ENCODE results near the gene C19orf12.

C19orf12 gene

DNA sequence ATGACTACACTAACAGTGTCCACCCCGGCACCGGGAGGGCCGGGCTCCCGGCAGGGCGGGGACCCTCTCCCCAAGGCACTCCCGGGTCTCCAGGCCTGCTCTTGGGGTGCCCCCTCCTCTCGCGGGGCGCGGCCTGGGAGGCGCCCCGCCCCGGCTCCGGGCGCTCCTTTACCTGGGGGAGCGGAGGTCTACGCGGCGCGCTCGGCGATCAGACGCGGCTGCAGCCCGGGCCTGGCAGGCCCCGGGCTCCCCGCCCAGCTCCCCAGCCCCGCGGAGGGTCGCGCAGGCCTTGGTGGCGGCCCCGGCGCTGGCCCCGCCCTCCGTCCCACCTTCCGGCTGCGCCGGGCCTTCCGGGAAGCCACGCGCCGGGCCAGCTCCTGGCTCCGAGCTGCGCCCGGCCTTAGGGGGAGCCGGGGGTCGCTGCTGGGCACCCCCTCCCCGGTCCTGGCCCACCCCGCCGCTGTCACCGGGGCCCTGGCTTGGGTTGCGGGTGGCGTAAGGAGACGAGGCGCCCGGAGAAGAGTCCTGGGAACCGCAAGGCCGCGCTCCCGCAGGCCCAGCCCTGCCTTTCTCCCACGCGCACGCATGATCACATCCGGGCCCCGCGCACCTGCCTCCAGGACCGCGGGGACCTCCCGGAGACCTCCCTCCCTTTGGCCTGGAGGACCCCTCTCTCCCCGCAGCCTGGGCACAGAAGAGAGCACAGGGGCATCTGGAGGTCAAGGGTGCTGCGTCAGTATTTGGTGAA, at the start of gene C19orf12:
C19orf12 (minus strand) TSS at position 309 of the 748 bp plus-strand sequence. CDS start 6,848 bp downstream, outside the sequence.
- Histone ChIP-seq H3K9ac (ENCODE audit: low read depth, low read length) (peak within 1 kb of the TSS; percentile 89), H4K20me1 (ENCODE audit: insufficient read depth, low read length) (no peaks in the 10 kb centered on the region), H3K9me3 (ENCODE audit: insufficient read depth, low read length, severe bottlenecking) (no peaks in the 10 kb centered on the region), H3K27ac (ENCODE audit: low read length) (peak within 1 kb of the TSS; percentile 84), H2AFZ (ENCODE audit: low read depth, low read length) (peak within 1 kb of the TSS; percentile 71), H3K36me3 (ENCODE audit: insufficient read depth, low read length) (peaks cover 3% of the 10 kb centered on the region; the same call in 1 of the 2 replicates), H3K4me2 (ENCODE audit: insufficient read depth, low read length) (peak within 1 kb of the TSS; percentile 71), H3K4me3 (ENCODE audit: low read depth in 1 of 2, low read length in 2 of 2) (peak within 1 kb of the TSS; percentile 57 to 100), H3K27me3 (ENCODE audit: insufficient read depth, low read length, poor library complexity) (no peaks in the 10 kb centered on the region), H3K79me2 (ENCODE audit: insufficient read depth, low read length) (peaks cover 51% of the 10 kb centered on the region), H3K4me1 (ENCODE audit: insufficient read depth, low read length) (peaks cover 37% of the 10 kb centered on the region)
- ATAC-seq (ENCODE audit: insufficient read depth, low read depth) (peak; percentile 78), DNase-seq (peak; percentile 70)
- TF ChIP-seq, protein P1, sequence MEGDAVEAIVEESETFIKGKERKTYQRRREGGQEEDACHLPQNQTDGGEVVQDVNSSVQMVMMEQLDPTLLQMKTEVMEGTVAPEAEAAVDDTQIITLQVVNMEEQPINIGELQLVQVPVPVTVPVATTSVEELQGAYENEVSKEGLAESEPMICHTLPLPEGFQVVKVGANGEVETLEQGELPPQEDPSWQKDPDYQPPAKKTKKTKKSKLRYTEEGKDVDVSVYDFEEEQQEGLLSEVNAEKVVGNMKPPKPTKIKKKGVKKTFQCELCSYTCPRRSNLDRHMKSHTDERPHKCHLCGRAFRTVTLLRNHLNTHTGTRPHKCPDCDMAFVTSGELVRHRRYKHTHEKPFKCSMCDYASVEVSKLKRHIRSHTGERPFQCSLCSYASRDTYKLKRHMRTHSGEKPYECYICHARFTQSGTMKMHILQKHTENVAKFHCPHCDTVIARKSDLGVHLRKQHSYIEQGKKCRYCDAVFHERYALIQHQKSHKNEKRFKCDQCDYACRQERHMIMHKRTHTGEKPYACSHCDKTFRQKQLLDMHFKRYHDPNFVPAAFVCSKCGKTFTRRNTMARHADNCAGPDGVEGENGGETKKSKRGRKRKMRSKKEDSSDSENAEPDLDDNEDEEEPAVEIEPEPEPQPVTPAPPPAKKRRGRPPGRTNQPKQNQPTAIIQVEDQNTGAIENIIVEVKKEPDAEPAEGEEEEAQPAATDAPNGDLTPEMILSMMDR (IDR thresholded peaks at IDR 0.05; ENCODE audit: borderline replicate concordance, extremely low read depth, low read length, poor library complexity, severe bottlenecking) = no peak
- TF ChIP-seq EZH2 (IDR thresholded peaks at IDR 0.05; ENCODE audit: borderline replicate concordance, low read depth, low read length, severe bottlenecking) = no peak

DNA sequence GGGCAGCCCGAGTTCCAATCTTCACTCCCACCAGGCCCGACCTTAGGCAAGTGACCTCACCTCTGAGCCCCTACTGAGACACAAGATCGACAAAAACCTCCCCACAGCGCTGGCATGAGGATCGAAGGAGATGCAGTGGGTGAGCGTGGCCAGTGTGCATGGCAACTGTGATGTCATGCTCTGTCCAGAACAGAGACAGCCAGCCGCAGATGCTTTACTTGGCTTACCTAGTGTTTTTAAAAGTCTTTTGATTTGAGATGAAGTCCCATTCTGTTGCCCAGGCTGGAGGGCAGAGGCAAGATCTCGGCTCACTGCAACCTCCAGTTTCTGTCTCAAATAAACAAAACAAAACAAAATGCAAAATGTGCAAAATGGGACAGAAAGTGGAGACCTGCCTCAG, 49.3 kb upstream of the C19orf12 start:
- ATAC-seq (ENCODE audit: insufficient read depth, low read depth) (no peak), DNase-seq (no peak)
- peaks cover 3% of the 10 kb centered on the region; the same call in 1 of the 2 replicates for H4K20me1 ChIP-seq (ENCODE audit: insufficient read depth, low read length)
- TF ChIP-seq, protein P1 (IDR thresholded peaks at IDR 0.05; ENCODE audit: borderline replicate concordance, extremely low read depth, low read length, poor library complexity, severe bottlenecking) = no peak
- TF ChIP-seq EZH2 (IDR thresholded peaks at IDR 0.05; ENCODE audit: borderline replicate concordance, low read depth, low read length, severe bottlenecking) = no peak
- H3K9me3 ChIP-seq (ENCODE audit: insufficient read depth, low read length, severe bottlenecking) = no peaks in the 10 kb centered on the region
- H3K9ac ChIP-seq (ENCODE audit: low read depth, low read length) = no peak overlapping the region
- H3K79me2 ChIP-seq (ENCODE audit: insufficient read depth, low read length) = no peaks in the 10 kb centered on the region
- H3K27me3 ChIP-seq (ENCODE audit: insufficient read depth, low read length, poor library complexity) = no peaks in the 10 kb centered on the region
- H3K4me3 ChIP-seq (ENCODE audit: low read depth in 1 of 2, low read length in 2 of 2) = no peak overlapping the region
- no peak overlapping the region for H3K4me2 ChIP-seq (ENCODE audit: insufficient read depth, low read length)
- peaks cover 4% of the 10 kb centered on the region; the same call in 1 of the 2 replicates for H3K4me1 ChIP-seq (ENCODE audit: insufficient read depth, low read length)
- H3K27ac ChIP-seq (ENCODE audit: low read length) = no peak overlapping the region
- no peak overlapping the region for H2AFZ ChIP-seq (ENCODE audit: low read depth, low read length)
- no peaks in the 10 kb centered on the region for H3K36me3 ChIP-seq (ENCODE audit: insufficient read depth, low read length)

DNA sequence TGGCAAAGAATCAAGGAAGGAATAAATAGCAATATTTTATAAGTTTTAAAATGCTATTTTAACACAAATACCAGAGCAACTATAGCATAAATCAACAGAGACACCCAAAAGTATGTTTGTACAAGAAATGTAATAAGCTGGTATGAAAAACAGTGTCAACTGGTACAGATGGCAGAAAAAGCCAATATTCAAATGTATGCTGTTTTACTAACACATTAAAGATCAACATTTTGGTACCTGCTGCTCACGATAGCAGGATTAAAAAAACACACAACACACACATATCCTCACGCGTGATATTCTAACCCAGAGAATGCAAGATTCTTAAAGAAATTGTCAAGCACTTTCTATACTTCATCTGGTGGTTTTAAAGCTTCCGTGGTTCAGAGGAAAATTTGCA, 48.1 kb upstream of the C19orf12 start:
- Histone ChIP-seq H3K79me2 (ENCODE audit: insufficient read depth, low read length) (no peaks in the 10 kb centered on the region), H3K4me3 (ENCODE audit: low read depth in 1 of 2, low read length in 2 of 2) (no peak overlapping the region), H4K20me1 (ENCODE audit: insufficient read depth, low read length) (no peaks in the 10 kb centered on the region; the same call in 1 of the 2 replicates), H3K27ac (ENCODE audit: low read length) (no peak overlapping the region), H3K9ac (ENCODE audit: low read depth, low read length) (no peak overlapping the region), H3K27me3 (ENCODE audit: insufficient read depth, low read length, poor library complexity) (no peaks in the 10 kb centered on the region), H3K4me1 (ENCODE audit: insufficient read depth, low read length) (peaks cover 4% of the 10 kb centered on the region; the same call in 1 of the 2 replicates), H3K36me3 (ENCODE audit: insufficient read depth, low read length) (no peaks in the 10 kb centered on the region), H3K9me3 (ENCODE audit: insufficient read depth, low read length, severe bottlenecking) (no peaks in the 10 kb centered on the region), H3K4me2 (ENCODE audit: insufficient read depth, low read length) (no peak overlapping the region), H2AFZ (ENCODE audit: low read depth, low read length) (no peak overlapping the region)
- TF ChIP-seq, protein P1 (IDR thresholded peaks at IDR 0.05; ENCODE audit: borderline replicate concordance, extremely low read depth, low read length, poor library complexity, severe bottlenecking) = no peak
- no peak for ATAC-seq (ENCODE audit: insufficient read depth, low read depth)
- no peak for DNase-seq

Measured in DND-41 (cell line).